IPS-18a (cell line): ENCODE data around the gene CBFA2T2.
"Not testable (repeated sequence)": the region's sequence is repeated elsewhere in the genome, so short reads cannot be mapped to it uniquely, and the experiment has no call there.

Source experiments
- H3K27ac ChIP-seq: one replicate; pipeline ENCODE4 v1.5.1; 2013; ENCODE audit warnings: low read length
- H3K27me3 ChIP-seq: one replicate; pipeline ENCODE4 v1.6.1; 2013; ENCODE audit warnings: mild to moderate bottlenecking, low read length; ENCODE audit not compliant: control insufficient read depth, insufficient read depth
- H3K36me3 ChIP-seq: one replicate; pipeline ENCODE4 v1.6.1; 2013; ENCODE audit warnings: low read depth, low read length; ENCODE audit not compliant: control insufficient read depth
- H3K4me1 ChIP-seq: one replicate; pipeline ENCODE4 v1.6.1; 2013; ENCODE audit warnings: low read depth, low read length; ENCODE audit not compliant: control insufficient read depth
- H3K4me3 ChIP-seq: one replicate; pipeline ENCODE4 v1.5.1; 2013; ENCODE audit warnings: low read length
- H3K9ac ChIP-seq: one replicate; pipeline ENCODE4 v1.6.1; 2013; ENCODE audit warnings: mild to moderate bottlenecking, low read length, moderate library complexity
- H3K9me3 ChIP-seq: one replicate; pipeline ENCODE4 v1.6.1; 2013; ENCODE audit warnings: low read depth, low read length; ENCODE audit not compliant: control insufficient read depth

CBFA2T2 gene

DNA sequence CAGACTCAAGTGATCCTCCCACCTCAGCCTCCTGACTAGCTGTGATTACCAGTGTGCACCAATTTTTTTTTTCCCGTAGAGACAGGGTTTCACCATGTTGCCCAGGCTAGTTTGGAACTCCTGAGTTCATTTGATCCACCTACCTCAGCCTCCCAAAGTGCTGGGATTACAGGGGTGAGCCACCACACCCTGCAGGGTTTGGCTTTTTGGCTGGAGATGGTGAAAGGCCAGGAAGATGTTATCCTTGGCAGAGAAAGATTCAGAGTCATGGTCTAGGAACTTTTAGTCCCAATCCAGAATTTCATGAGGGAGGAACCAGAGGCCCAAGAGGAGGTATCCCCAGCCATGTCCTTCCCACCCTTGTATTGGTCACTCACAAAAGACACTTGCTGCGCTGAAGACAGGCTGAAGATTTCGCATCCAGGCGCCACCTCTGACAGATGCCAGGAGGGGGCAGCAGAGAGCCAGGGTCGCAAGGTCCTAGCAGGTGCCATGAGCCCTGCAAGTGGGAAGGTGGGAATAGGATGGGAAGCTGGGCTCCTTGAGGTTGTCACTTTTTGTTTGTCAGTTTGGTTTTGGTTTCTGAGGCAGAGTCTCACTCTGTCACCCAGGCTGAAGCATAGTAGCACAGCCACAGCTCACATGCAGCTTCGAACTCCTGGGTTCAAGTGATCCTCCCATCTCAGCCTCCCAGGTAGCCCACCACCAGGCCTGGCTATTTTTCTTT lies 32.8 kb upstream of the CBFA2T2 start:
- not testable (repeated sequence) for H3K4me3 ChIP-seq, H3K36me3 ChIP-seq, H3K27me3 ChIP-seq, H3K9me3 ChIP-seq, H3K9ac ChIP-seq, H3K4me1 ChIP-seq, H3K27ac ChIP-seq

- Histone ChIP-seq H3K9ac (no peak overlapping the region), H3K27me3 (no peaks in the 10 kb centered on the region), H3K4me1 (no peaks in the 10 kb centered on the region), H3K36me3 (no peaks in the 10 kb centered on the region), H3K4me3 (no peak overlapping the region), H3K27ac (no peak overlapping the region), H3K9me3 (no peaks in the 10 kb centered on the region)
These were observed 30.3 kb upstream of the CBFA2T2 start for GRCh38 chr20:33459599-33459998.

- no peaks in the 10 kb centered on the region for H3K27me3 ChIP-seq
- H3K4me1 ChIP-seq, result no peaks in the 10 kb centered on the region
- no peak overlapping the region for H3K4me3 ChIP-seq
- no peaks in the 10 kb centered on the region for H3K36me3 ChIP-seq
- no peaks in the 10 kb centered on the region for H3K9me3 ChIP-seq
- H3K27ac ChIP-seq, result no peak overlapping the region
- H3K9ac ChIP-seq, result no peak overlapping the region
These were observed 29.2 kb upstream of the CBFA2T2 start for GRCh38 chr20:33460711-33461110.

DNA sequence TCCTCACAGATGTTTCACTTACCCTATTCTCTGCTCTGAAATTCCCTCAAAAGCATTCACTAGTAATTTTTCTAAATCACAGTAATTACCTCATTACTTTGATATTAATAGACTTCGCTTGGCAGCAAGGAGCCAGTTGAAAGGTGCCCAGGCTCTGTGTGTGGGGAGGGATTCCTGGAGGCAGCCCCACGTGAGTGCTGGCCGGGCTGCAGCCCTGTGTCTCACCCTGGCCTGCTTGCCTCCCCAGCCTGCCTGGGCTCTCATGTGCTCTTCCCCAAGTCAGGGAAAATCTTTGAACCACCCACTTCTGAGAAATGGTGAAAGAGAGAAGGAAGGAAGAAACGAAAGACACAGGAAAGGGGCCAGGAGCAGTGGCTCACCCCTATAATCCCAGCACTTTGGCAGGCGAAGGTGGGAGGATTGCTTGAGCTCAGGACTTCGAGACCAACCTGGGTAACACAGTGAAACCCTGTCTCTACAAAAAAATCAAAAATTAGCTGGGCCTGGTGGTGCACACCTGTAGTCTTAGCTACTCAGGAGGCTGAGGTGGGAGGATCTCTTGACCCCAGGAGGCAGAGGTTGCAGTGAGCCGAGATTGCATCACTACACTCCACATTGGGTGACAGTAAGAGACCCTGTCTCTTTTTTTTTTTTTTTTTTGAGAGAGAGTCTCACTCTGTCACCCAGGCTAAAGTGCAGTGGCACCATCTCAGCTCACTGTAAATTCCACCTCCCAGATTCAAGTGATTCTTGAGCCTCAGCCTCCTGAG lies 26.4 kb upstream of the CBFA2T2 start:
- Histone ChIP-seq H3K27me3 (no peaks in the 10 kb centered on the region), H3K27ac (no peak overlapping the region), H3K9ac (no peak overlapping the region), H3K4me1 (no peaks in the 10 kb centered on the region), H3K36me3 (no peaks in the 10 kb centered on the region), H3K9me3 (no peaks in the 10 kb centered on the region), H3K4me3 (no peak overlapping the region)

DNA sequence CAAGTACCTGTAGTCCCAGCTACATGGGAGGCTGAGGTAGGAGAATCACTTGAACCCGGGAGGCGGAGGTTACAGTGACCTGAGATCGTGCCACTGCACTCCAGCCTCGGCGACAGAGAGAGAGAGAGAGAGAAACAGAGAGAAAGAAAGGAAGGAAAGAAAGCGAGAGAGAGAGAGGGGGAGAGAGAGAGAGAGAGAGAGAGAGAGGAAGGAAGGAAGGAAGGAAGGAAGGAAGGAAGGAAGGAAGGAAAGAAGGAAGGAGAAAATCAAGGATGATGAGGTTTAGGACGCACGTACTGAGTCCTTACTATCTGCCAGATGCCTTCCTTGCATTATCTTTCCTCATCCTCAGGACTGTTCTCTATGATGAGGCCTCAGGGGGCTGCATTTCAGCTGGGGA lies 25.1 kb upstream of the CBFA2T2 start:
- H3K4me3 ChIP-seq, H3K27me3 ChIP-seq, H3K4me1 ChIP-seq, H3K36me3 ChIP-seq, H3K9me3 ChIP-seq, H3K27ac ChIP-seq, H3K9ac ChIP-seq: not testable (repeated sequence)

GRCh38 chr20:33465481-33466302 lies 24.2 kb upstream of the CBFA2T2 start:
- Histone ChIP-seq H3K27me3 (no peaks in the 10 kb centered on the region), H3K4me1 (no peaks in the 10 kb centered on the region), H3K36me3 (no peaks in the 10 kb centered on the region), H3K4me3 (no peak overlapping the region), H3K9me3 (no peaks in the 10 kb centered on the region), H3K9ac (no peak overlapping the region), H3K27ac (no peak overlapping the region)

DNA sequence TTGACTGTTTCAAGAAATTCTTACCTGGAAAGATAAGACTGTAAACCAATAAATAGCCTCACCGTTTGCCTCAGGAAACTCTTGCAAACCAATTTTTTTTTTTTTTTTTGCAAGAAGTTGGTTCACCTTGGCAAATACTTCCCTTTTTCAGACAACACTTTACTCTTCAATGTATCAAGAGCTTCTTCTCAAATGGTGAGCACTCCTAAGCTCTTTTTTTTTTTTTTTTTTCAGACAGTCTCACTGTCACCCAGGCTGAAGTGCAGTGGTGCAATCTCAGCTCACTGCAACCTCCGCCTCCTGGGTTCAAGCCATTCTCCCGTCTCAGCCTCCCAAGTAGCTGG lies 23.6 kb upstream of the CBFA2T2 start:
- H3K36me3 ChIP-seq, result no peaks in the 10 kb centered on the region
- H3K4me1 ChIP-seq, result no peaks in the 10 kb centered on the region
- no peak overlapping the region for H3K9ac ChIP-seq
- no peaks in the 10 kb centered on the region for H3K27me3 ChIP-seq
- H3K9me3 ChIP-seq, result no peaks in the 10 kb centered on the region
- no peak overlapping the region for H3K4me3 ChIP-seq
- no peak overlapping the region for H3K27ac ChIP-seq

DNA sequence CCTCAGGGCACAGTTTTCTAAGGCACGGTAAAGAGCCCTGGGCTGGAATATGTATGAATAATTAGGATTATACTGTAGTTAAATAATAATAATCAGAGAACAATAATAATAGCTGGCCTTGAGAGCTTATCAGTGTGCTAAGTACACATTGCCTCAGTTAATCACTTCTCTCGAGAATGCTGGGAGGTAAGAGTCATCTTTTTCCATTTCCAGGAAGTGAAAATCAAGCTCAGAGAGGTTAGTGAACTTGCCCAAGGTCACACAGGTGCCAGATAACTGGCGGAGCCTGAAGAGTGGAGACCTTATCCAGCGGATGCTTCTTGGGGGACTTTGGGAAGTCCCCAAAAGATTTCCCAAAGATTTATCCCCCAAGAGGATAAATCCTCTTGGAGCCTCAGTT lies 19.4 kb upstream of the CBFA2T2 start:
- no peak overlapping the region for H3K9ac ChIP-seq
- H3K27ac ChIP-seq, result no peak overlapping the region
- no peaks in the 10 kb centered on the region for H3K9me3 ChIP-seq
- no peaks in the 10 kb centered on the region for H3K36me3 ChIP-seq
- H3K4me3 ChIP-seq, result no peak overlapping the region
- no peaks in the 10 kb centered on the region for H3K27me3 ChIP-seq
- peaks cover 4% of the 10 kb centered on the region for H3K4me1 ChIP-seq

DNA sequence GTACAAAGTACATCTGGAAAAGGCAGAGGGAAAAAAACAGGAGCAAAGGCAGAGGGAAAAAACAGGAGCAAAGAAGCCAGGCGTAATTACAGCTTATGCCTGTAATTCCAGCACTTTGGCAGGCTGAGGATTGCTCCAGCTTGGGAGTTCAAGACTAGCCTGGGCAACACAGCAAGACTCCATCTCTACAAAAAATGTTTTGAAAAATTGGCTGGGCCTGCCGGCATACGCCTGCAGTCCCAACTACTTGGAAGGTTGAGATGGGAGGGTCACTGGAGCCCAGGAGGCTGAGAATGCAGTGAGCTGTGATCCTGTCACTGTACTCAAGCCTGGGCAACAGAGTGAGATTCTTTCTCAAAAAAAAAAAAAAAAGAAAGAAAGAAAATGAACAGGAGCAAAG lies 19.0 kb upstream of the CBFA2T2 start:
- no peaks in the 10 kb centered on the region for H3K36me3 ChIP-seq
- no peak overlapping the region for H3K9ac ChIP-seq
- no peak overlapping the region for H3K27ac ChIP-seq
- no peaks in the 10 kb centered on the region for H3K9me3 ChIP-seq
- H3K4me3 ChIP-seq, result no peak overlapping the region
- H3K27me3 ChIP-seq, result no peaks in the 10 kb centered on the region
- H3K4me1 ChIP-seq, result peaks cover 7% of the 10 kb centered on the region

GRCh38 chr20:33472868-33473435 lies 16.9 kb upstream of the CBFA2T2 start:
- Histone ChIP-seq H3K9me3 (no peaks in the 10 kb centered on the region), H3K4me1 (peaks cover 18% of the 10 kb centered on the region), H3K9ac (no peak overlapping the region), H3K4me3 (no peak overlapping the region), H3K27me3 (no peaks in the 10 kb centered on the region), H3K27ac (no peak overlapping the region), H3K36me3 (no peaks in the 10 kb centered on the region)

DNA sequence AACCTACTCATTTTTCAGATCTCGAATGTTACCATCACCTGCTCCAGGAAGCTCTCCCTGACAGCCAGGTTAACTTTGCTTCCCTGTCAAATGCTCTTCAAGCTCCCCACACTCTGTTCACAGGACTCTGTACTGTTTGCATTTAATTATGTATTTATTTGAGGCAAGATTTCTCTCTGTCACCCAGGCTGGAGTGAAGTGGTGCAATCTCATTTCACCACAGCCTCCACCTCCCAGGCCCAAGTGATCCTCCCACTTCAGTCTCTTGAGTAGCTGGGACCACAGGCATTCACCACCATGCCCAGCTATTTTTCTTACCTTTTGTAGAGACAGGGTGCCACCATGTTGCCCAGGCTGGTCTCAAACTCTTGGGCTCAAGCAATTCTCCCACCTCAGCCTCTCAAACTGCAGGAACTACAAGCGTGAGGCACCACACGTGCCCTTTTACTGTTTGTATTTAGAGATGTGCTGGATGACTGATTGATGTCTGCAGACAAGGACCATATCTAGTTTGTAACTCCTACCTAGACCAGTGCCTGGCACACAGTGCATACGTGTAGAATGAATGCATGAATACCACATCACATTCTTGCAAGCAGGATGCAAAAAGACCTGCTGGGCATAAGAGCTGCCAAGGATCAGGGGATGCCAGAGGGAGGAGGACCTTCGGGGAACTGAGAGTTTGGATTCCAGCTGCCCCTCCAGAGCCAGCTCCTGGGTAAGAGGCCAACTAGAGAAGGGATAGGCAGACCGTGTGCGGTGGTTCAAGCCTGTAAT lies 15.6 kb upstream of the CBFA2T2 start:
- Histone ChIP-seq H3K9ac (no peak overlapping the region), H3K27me3 (no peaks in the 10 kb centered on the region), H3K36me3 (no peaks in the 10 kb centered on the region), H3K9me3 (no peaks in the 10 kb centered on the region), H3K4me1 (peaks cover 18% of the 10 kb centered on the region), H3K4me3 (no peak overlapping the region), H3K27ac (no peak overlapping the region)
